ENCODE measurements around the gene LRRC41. TPM values are rescaled to one million over a fixed set of nuclear protein-coding genes. Genes with fewer than 3 reads are reported as not detected.
"Not testable (repeated sequence)": the region's sequence is repeated elsewhere in the genome, so short reads cannot be mapped to it uniquely, and the experiment has no call there.

The LRRC41 gene
- total RNA-seq, 8 experiments from 2014 or later: 65.4 to 98.2 (median 85.5) TPM

DNA sequence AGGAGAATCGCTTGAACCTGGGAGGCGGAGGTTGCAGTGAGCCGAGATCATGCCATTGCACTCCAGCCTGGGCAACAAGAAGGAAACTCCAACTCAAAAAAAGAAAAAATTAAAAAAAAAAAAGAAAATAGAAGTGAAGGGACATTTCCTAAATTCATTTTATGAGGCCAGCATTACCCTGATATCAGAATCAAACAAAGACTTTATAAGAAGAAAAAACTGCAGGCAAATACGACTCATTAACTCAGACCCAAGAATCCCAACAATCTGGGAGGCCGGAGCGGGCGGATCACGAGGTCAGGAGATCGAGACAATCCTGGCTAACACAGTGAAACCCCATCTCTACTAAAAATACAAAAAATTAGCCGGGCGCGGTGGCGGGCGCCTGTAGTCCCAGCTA lies 34.0 kb upstream of the LRRC41 start:
- H3K27ac ChIP-seq; ATAC-seq (replicated peaks in 6 of 8); H3K4me3 ChIP-seq; in situ Hi-C loops (cut with MboI; ENCODE audit: low pct_unique_long_range_greater_than_20kb in 2 of 9, low sequenced_read_pairs in 9 of 9, unreplicated experiment in 9 of 9): not testable (repeated sequence)
- peaks cover 13% of the 10 kb centered on the region in 2 donors for H3K4me1 ChIP-seq (replicated peaks in 1 of 2)
- WGBS, 10 experiments: 91 to 100% (median 99%) methylated on average over 1 to 9 of the region's 14 CpGs

DNA sequence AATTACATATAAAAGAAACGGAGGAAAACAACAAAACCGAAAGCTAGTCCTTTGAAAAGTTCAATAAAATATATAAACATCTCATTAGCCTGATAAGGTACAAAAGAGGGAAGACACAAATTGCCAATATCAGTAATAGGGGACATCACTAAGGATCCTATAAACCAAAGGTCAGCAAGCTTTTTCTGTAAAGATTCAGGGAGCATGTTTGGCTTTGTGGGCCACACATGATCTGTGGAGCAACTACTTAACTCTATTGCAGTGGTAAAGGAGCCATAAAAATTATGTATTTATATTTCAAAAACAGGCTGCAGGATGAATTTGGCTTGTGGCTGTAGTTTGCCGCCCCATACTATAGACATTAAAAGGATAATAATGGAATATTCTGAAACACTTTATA lies 31.7 kb upstream of the LRRC41 start:
- in situ Hi-C loops (cut with MboI; ENCODE audit: low pct_unique_long_range_greater_than_20kb in 2 of 9, low sequenced_read_pairs in 9 of 9, unreplicated experiment in 9 of 9): no loop called here
- no peak for ATAC-seq (replicated peaks in 6 of 8)
- Histone ChIP-seq H3K27ac (no peak overlapping the region), H3K4me1 (replicated peaks in 1 of 2) (peaks cover 6 to 14% of the 10 kb centered on the region in 2 donors), H3K4me3 (no peak overlapping the region)
- 40 to 96% (median 88%) methylated on average over 2 to 3 of the region's 3 CpGs for WGBS, 10 experiments

DNA sequence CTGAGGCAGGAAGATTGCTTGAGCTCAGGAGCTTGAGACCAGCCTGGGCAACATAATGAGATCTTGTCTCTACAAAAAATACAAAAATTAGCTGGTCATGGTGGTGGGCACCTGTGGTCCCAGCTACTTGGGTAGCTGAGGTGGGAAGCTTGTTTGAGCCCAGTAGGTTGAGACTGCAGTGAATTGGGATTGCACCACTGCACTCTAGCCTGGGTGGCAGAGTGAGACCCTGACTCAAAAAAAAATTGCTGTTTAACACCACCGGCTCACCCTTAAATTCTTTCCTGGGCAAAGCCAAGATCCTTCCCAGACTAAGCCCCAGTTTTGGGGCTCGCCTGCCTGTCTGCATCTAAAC lies 30.6 kb upstream of the LRRC41 start:
- 56 to 100% (median 83%) methylated on average over 1 to 2 of the region's 2 CpGs; no CpG with 5 or more reads in 5 of the 10 experiments for WGBS, 10 experiments
- in situ Hi-C loops (cut with MboI; ENCODE audit: low pct_unique_long_range_greater_than_20kb in 2 of 9, low sequenced_read_pairs in 9 of 9, unreplicated experiment in 9 of 9): no loop called here
- ATAC-seq (replicated peaks in 6 of 8): no peak

DNA sequence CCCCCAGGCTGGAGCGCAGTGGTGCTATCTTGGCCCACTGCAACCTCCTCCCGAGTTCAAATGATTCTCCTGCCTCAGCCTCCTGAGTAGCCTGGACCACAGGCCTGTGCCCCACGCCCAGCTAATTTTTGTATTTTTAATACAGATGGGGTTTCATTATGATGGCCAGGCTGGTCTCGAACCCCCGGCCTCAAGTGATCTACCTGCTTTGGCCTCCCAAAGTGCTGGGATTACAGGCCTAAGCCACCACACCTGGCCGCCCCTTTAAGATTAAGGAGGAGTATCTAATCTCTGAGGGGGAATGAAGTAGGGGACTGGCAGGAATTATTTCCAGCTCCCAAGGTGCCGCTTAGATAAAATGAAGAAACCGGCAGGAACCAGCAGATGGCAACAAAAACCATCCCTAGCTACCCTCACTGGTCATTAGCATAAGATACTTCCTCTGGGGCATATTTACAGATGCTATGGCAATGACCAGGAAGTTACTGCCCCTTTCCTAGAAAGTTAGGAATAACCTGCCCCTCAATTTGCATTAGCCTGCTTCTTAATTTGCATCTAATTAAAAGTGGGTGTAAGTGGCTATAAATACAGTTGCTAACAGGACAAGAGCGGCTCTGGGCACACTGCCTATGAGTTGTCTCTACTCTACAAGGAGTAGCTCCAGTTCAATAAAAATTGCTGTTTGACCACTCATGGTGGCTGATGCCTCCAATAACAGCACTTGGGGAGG lies 30.0 kb upstream of the LRRC41 start:
- in situ Hi-C loops (cut with MboI; ENCODE audit: low pct_unique_long_range_greater_than_20kb in 2 of 9, low sequenced_read_pairs in 9 of 9, unreplicated experiment in 9 of 9): no loop called here
- H3K4me3 ChIP-seq: no peak overlapping the region
- H3K4me1 ChIP-seq (replicated peaks in 1 of 2): peaks cover 0 to 9% of the 10 kb centered on the region in 2 donors
- no peak overlapping the region for H3K27ac ChIP-seq
- 29 to 100% (median 75%) methylated on average over 1 to 9 of the region's 9 CpGs; no CpG with 5 or more reads in 1 of the 10 experiments for WGBS, 10 experiments
- peak; percentile 32 to 100 (median 64) for ATAC-seq (replicated peaks in 6 of 8)

More for the DNA sequence above, 30.6 kb upstream of the LRRC41 start:
- H3K4me3 ChIP-seq: no peak overlapping the region
- H3K27ac ChIP-seq: no peak overlapping the region
- peaks cover 0 to 9% of the 10 kb centered on the region in 2 donors for H3K4me1 ChIP-seq (replicated peaks in 1 of 2)

DNA sequence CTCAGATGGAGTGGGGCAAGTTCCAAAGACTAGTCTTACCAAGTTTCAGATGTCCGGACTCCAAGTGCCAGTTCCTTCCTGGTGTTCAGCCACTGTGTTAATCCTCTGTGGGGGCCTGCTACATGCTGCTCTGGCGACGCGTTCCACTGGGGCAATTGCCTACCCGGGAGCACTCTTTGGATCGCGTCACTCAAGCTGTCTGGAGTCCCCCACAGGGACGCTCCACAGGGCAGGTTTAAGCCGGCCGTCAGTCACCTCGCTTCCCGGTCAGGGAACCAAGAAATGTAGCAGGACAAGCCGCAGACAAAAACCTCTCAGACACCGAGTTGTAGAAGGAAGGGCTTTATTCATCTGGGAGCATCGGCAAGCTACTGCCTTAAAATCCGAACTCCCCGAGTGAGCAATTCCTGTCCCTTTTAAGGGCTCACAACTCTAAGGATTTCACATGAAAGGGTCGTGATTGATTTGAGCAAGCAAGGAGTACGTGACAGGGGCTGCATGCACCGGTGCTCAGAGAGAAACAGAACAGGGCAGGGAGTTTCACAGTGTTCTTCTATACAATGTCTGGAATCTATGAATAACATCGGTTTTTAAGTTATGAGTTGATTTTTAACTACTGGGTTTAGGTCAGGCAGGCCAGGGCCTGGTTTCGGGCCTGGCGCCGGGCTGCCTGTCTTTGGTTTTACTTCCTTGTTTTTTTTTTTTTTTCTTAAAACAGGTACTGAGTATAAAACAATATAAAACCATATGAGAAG lies 28.5 kb upstream of the LRRC41 start:
- H3K4me1 ChIP-seq (replicated peaks in 1 of 2); H3K27ac ChIP-seq; in situ Hi-C loops (cut with MboI; ENCODE audit: low pct_unique_long_range_greater_than_20kb in 2 of 9, low sequenced_read_pairs in 9 of 9, unreplicated experiment in 9 of 9); H3K4me3 ChIP-seq: not testable (repeated sequence)
- WGBS, 10 experiments: 57 to 95% (median 63%) methylated on average over 1 to 21 of the region's 24 CpGs
- peak in 4 of 8 experiments; percentile 32 to 90 (median 66) for ATAC-seq (replicated peaks in 6 of 8)

DNA sequence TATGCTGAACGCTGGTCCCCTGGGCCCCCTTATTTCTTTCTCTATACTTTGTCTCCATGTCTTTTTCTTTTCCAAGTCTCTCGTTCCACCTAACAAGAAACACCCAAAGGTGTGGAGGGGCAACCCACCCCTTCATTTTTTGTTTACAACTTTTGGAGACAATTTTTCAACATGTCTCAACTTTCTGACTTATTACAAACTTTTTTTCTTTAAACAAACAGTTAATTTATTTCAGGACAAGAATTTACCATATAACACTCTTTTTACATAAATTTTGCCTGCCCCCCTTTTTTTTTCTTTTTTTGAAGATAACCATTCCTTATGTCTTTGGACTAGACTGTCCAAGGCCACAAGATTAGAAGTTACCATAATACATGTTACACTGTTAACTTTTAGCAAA lies 27.0 kb upstream of the LRRC41 start:
- ATAC-seq (replicated peaks in 6 of 8); H3K4me3 ChIP-seq; in situ Hi-C loops (cut with MboI; ENCODE audit: low pct_unique_long_range_greater_than_20kb in 2 of 9, low sequenced_read_pairs in 9 of 9, unreplicated experiment in 9 of 9); H3K27ac ChIP-seq; H3K4me1 ChIP-seq (replicated peaks in 1 of 2): not testable (repeated sequence)
- 55 to 100% (median 91%) methylated on average over 1 to 2 of the region's 2 CpGs for WGBS, 10 experiments

DNA sequence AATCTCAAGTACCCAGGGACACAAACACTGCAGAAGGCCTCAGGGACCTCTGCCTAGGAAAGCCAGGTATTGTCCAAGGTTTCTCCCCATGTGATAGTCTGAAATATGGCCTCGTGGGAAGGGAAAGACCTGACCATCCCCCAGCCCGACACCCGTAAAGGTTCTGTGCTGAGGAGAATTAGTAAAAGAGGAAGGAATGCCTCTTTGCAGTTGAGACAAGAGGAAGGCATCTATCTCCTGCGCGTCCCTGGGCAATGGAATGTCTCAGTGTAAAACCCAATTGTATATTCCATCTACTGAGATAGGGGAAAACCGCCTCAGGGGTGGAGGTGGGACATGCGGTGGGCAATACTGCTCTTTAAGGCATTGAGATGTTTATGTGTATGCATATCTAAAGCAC lies 26.4 kb upstream of the LRRC41 start:
- H3K4me3 ChIP-seq; in situ Hi-C loops (cut with MboI; ENCODE audit: low pct_unique_long_range_greater_than_20kb in 2 of 9, low sequenced_read_pairs in 9 of 9, unreplicated experiment in 9 of 9); H3K4me1 ChIP-seq (replicated peaks in 1 of 2); H3K27ac ChIP-seq; ATAC-seq (replicated peaks in 6 of 8): not testable (repeated sequence)
- WGBS, 10 experiments: 70 to 100% (median 88%) methylated on average over 1 to 4 of the region's 7 CpGs; no CpG with 5 or more reads in 6 of the 10 experiments

DNA sequence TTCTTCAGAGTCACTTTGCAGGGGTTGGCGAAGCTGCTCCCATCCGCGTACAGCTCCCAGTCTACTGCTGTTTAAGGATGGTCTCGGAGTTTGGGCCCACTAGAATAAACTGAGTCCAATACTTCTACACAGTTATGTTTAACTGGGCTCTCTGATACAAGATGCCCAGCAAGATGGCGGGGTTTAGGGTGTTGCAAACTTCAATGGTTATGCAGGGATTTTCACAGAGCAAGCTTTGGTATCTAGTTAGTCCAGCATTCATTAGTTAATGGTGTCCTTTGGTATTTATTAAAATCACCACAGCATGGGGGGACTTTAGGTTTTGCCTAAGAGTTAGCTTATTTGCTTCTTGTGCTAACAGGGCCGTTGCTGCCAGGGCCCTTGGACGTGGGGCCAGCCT lies 24.8 kb upstream of the LRRC41 start:
- 40 to 100% (median 90%) methylated on average over 1 to 7 of the region's 7 CpGs; no CpG with 5 or more reads in 1 of the 10 experiments for WGBS, 10 experiments
- H3K4me1 ChIP-seq (replicated peaks in 1 of 2); ATAC-seq (replicated peaks in 6 of 8); H3K4me3 ChIP-seq; in situ Hi-C loops (cut with MboI; ENCODE audit: low pct_unique_long_range_greater_than_20kb in 2 of 9, low sequenced_read_pairs in 9 of 9, unreplicated experiment in 9 of 9); H3K27ac ChIP-seq: not testable (repeated sequence)

DNA sequence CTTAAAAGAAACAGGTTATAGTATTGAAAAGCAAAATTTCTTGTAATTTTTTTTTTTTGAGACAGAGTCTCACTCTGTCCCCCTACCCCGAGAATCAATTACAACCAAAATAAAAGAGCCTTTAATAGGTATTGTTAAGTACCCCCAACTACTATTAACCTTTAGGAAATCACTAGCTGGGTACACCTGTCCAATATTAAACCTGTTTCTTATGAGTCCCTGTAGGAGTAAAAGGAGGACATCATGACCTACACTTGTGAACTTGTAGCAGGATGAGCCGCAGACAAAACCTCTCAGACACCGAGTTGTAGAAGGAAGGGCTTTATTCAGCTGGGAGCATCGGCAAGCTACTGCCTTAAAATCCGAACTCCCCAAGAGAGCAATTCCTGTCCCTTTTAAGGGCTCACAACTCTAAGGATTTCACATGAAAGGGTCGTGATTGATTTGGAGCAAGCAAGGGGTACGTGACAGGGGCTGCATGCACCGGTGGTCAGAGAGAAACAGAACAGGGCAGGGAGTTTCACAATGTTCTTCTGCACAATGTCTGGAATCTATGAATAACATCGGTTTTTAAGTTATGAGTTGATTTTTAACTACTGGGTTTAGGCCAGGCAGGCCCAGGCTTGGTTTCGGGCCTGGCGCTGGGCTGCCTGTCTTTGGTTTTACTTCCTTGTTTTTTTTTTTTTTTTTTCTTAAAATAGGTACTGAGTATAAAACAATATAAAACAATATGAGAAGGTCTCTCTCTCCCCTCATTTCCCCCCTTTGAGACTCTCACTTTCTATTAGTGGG lies 22.1 kb upstream of the LRRC41 start:
- in situ Hi-C loops (cut with MboI; ENCODE audit: low pct_unique_long_range_greater_than_20kb in 2 of 9, low sequenced_read_pairs in 9 of 9, unreplicated experiment in 9 of 9); H3K27ac ChIP-seq; H3K4me1 ChIP-seq (replicated peaks in 1 of 2); ATAC-seq (replicated peaks in 6 of 8); H3K4me3 ChIP-seq: not testable (repeated sequence)
- WGBS, 10 experiments: 80 to 100% (median 93%) methylated on average over 1 to 9 of the region's 11 CpGs; no CpG with 5 or more reads in 2 of the 10 experiments

DNA sequence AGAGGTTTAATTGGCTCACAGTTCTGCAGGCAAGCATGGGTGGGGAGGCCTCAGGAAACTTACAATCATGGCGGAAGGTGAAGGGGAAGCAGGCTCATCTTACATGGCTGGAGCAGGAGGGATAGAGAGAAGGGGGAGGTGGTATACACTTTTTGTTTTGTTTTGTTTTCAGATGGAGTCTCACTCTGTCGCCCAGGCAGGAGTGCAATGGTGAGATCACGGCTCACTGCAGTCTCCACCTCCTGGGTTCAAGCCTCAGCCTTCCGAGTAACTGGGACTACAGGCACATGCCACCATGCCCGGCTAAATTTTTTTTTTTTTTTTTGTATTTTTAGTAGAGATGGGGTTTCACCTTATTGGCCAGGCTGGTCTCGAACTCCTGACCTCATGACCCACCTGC lies 18.8 kb upstream of the LRRC41 start:
- WGBS, 10 experiments: 87 to 100% (median 99%) methylated on average over 1 to 6 of the region's 6 CpGs; no CpG with 5 or more reads in 2 of the 10 experiments
- in situ Hi-C loops (cut with MboI; ENCODE audit: low pct_unique_long_range_greater_than_20kb in 2 of 9, low sequenced_read_pairs in 9 of 9, unreplicated experiment in 9 of 9): not testable (repeated sequence)

DNA sequence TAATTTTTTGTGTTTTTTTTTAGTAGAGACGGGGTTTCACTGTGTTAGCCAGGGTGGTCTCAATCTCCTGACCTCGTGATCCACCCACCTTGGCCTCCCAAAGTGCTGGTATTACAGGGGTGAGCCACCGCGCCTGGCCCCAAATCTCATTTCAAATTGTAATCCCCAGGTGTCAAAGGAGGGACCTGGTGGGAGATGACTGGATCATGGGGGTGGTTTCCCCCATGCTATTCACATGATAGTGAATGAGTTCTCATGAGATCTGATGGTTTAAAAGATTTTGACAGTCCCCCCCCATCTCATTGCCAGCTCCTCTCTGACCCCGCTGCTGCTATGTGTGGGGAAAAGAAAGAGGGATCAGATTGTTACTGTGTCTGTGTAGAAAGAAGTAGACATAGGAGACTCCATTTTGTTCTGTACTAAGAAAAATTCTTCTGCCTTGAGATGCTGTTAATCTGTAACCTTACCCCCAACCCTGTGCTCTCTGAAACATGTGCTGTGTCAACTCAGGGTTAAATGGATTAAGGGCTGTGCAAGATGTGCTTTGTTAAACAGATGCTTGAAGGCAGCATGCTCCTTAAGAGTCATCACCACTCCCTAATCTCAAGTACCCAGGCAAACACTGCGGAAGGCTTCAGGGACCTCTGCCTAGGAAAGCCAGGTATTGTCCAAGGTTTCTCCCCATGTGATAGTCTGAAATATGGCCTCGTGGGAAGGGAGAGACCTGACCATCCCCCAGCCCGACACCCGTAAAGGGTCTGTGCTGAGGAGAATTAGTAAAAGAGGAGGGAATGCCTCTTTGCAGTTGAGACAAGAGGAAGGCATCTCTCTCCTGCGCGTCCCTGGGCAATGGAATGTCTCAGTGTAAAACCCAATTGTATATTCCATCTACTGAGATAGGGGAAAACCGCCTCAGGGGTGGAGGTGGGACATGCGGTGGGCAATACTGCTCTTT lies 16.8 kb upstream of the LRRC41 start:
- peak overlapping the region; percentile 44 to 47 for H3K27ac ChIP-seq
- WGBS, 10 experiments: 67 to 92% (median 83%) methylated on average over 1 to 10 of the region's 13 CpGs; no CpG with 5 or more reads in 7 of the 10 experiments

More for the DNA sequence above, 18.8 kb upstream of the LRRC41 start:
- not testable (repeated sequence) for H3K4me3 ChIP-seq; H3K4me1 ChIP-seq (replicated peaks in 1 of 2); H3K27ac ChIP-seq; ATAC-seq (replicated peaks in 6 of 8)

DNA sequence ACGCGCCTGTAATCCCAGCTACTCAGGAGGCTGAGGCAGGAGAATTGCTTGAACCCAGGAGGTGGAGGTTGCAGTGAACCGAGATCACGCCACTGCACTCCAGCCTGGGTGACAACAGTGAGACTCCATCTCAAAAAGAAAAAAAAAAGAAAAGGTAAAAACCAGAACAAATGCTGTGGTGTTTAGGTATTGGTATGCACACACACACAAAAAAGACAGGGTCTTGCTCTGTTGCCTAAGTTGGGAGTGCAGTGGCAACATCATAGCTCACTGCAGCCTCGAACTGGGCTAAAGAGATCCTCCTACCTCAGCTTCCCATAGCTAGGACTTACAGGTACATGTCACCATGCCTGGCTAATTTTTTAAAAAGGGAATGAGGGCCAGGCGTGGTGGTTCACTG lies 15.9 kb upstream of the LRRC41 start:
- H3K4me3 ChIP-seq; in situ Hi-C loops (cut with MboI; ENCODE audit: low pct_unique_long_range_greater_than_20kb in 2 of 9, low sequenced_read_pairs in 9 of 9, unreplicated experiment in 9 of 9); H3K4me1 ChIP-seq (replicated peaks in 1 of 2); H3K27ac ChIP-seq; ATAC-seq (replicated peaks in 6 of 8): not testable (repeated sequence)
- 76 to 100% (median 94%) methylated on average over 2 to 6 of the region's 6 CpGs; no CpG with 5 or more reads in 5 of the 10 experiments for WGBS, 10 experiments

More for the DNA sequence above, 16.8 kb upstream of the LRRC41 start:
- H3K4me1 ChIP-seq (replicated peaks in 1 of 2); in situ Hi-C loops (cut with MboI; ENCODE audit: low pct_unique_long_range_greater_than_20kb in 2 of 9, low sequenced_read_pairs in 9 of 9, unreplicated experiment in 9 of 9); ATAC-seq (replicated peaks in 6 of 8); H3K4me3 ChIP-seq: not testable (repeated sequence)
